Activated CD4-positive, CD25-positive, alpha-beta regulatory T cell treated with anti-CD3 and anti-CD28 coated beads, Interleukin-2, amount 50 U/mL, for 24 hours (primary cell): Measurements from ENCODE around the gene TUBA3D.
"Not testable (repeated sequence)": the region's sequence is repeated elsewhere in the genome, so short reads cannot be mapped to it uniquely, and the experiment has no call there.

Experiments used
- ATAC-seq, 2 donors: fragments of 150-1000 bp; cut with Tn5 transposase; one replicate each; pipeline ENCODE4 v1.10.0; 2021; ENCODE audit warnings: mild to moderate bottlenecking in 1 of 2, moderate library complexity in 1 of 2

Gene TUBA3D

GRCh38 chr2:131516011-131516410 is 40.1 kb downstream of the TUBA3D start:
- no peak for ATAC-seq

GRCh38 chr2:131516621-131517020 is 40.7 kb downstream of the TUBA3D start:
- ATAC-seq: not testable (repeated sequence)

DNA sequence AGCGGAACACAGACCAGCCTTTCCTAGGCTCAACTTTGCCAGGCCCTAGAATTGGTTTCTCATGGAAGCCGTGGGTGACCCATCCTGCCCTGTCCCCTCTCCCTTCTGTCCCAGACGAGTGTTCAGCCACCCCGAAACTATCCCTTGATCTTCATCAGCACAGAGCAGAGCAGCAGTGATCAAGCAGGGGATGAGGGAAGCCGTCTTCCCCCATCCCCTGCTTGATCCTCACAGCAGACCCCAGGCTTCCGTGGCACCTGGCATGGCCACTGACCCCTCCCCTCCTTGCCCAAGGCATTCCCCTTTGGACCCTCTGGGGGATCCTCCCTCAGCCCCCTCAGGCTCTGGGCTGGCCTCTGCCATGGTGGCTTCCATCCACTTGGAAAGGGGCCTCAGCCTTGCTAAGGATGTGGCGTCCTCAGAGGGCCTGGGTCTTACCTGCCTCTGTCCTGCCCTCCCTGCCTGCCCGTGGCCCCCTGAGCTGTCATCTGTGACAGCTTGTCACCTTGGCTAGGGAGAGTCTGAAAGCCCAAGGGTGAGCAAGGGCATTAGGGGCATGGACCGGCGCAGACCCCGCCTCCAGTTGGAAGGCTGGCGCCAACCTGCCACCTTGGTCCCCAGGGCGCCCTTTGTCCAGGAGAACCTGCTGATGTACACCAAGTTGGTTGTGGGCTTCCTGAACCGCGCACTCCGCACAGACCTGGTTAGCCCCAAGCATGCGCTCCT is 41.4 kb downstream of the TUBA3D start:
- ATAC-seq: no peak

DNA sequence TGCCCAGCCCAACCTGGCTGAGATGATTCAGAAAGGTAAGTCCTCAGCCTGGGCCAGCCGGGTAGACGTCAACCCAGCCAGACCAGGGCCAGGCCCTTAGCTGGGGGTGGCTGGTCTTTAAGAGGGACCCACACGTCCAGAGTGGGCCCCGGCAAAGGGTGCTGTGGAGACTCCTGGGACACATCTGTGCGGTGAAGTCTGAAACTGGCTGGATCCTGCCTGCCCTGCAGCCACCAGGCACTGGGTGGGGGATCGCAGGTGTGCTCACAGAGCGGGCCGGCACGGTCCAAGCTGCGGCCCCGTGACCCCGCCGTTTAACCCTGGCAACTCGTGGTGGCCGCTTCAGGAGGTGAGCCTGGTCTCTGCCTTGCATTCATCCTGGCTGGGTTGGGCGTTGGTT is 41.9 kb downstream of the TUBA3D start:
- not testable (repeated sequence) for ATAC-seq

DNA sequence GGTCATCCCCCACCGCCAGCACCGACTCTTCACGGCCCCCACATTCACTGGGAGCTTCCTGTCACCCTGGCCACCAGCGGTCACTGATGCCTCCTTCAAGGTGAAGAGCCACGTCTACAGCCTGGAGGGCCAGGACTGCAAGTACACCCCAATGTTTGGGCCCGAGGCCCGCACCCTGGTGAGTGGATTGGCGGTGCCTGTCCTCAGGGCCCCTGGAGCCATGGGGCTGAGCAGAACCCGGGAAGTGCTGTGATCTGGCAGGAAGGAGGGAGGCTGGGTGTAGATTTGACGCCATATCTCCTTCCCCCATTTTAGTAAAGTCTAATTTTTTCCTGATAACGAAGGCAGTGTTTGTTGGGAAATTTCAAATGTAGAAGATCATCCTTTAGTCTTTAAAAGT is 42.6 kb downstream of the TUBA3D start:
- not testable (repeated sequence) for ATAC-seq

GRCh38 chr2:131519466-131519865 is 43.5 kb downstream of the TUBA3D start:
- no peak for ATAC-seq

DNA sequence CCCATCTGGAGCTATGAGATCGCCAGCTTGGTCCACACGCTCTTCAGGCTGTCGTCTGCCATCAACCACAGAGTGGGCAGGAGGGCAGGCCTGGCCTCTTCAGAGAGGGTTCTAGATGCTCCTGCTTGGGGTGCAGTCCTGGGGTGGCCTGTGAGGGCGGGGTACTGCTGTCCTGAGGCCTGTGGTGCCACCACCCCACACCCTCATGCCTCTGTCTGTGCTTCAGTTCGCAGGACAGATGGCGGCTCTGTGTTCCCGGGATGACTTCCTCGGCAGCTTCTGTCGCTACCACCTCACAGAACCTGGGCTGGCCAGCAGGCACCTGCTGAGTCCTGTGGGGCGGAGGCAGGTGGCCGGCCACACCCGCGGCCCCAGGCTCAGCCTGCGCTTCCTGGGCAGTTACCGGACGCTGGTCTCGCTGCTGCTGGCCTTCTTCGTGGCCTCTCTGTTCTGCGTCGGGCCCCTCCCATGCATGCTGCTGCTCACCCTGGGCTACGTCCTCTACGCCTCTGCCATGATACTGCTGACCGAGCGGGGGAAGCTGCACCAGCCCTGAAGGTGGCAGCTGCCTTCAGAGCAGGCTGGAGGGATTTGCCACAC is 44.1 kb downstream of the TUBA3D start:
- ATAC-seq: not testable (repeated sequence)

DNA sequence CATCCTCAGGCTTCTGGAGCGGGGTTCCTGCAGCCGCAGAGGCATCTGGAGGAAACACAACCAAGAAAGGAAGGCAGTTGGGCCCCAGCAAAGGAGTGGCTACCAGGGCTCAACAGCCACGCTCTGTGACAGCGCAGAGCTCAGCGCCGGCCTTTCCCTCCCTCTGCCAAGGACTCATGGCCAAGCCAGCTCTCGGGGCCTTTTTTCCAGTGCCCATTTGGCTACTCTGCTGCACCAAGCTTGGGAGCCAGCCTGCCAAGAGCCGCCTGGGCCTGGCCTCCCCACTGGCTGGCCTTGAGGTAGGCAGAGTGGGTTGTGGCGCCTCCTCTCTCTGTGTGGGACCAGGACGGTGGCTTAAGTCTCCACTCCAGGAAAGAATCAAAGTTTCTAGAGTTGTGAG is 44.6 kb downstream of the TUBA3D start:
- no peak for ATAC-seq

- ATAC-seq: not testable (repeated sequence)
These were observed 45.6 kb downstream of the TUBA3D start for GRCh38 chr2:131521524-131521923.

DNA sequence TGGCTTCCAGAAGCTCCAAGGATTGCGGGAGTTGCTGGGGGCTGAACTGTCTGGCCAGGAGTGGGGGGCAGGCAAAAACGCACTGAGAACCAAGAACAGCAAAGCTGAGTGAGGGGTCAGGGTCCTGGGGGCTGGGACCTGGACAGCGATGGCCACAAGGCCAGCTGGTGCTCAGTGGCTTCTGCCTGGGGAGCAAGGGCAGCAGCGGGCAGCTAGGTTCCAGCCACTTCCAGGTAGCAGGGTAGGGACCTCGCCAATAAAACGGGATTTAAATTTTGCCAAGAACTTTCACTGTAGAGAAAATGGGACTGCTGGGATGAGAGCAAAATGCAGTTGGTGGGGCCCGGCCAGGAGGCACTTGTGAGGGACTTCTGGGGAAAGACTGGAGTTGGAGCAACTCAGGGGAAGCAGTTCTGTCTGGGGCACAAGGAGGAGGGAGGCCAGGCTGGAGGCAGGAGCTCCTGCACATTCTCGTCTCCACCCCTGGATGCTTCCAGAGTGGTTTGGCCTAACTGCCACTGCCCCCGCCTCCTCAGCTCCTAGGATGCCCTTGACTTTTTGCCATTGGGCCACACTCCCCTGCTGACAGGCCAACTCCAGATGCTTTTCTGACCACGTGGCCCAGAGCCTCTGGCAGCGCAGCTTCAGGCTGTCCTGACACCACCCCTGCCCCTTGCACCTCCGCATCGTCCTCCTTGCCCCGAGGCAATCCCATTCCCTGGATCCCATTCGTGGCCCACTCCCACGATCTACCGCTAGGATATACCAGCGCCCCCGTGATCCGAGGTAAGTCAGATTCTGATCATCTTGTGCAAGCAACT is 46.3 kb downstream of the TUBA3D start:
- ATAC-seq: no peak

- ATAC-seq: not testable (repeated sequence)
These were observed 49.3 kb downstream of the TUBA3D start for GRCh38 chr2:131525256-131525655.

DNA sequence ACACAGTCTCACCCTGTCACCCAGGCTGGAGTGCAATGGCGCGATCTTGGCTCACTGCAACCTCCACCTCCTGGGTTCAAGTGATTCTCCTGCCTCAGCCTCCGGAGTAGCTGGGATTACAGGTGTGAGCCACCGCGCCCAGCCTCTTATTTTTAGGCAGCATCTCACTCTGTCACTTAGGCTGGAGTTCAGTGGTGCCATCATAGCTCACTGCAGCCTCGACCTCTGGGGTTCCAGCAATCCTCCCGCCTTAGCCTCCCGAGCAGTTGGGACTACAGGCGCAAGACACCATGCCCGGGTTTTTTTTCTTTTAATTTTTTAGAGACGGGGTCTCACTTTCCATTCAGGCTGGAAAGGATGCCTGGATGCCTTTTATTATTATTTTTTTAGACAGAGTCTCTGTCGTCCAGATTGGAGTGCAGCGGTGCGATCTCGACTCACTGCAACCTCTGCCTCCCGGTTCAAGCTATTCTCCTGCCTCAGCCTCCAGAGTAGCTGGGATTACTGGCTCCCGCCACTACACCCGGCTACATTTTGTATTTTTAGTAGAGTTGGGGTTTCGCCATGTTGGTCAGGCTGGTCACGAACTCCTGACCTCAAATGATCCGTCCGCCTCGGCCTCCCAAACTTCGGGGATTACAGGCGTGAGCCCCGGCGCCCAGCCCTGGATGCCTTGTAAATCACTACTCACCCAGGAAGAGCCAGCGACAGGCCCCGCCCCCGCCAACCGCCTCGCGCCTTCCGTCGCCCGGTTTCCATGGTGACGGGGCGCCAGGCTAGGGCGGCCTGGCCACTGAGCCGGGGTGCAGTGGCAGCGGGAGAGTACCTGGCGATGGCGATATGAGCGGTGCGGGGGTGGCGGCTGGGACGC is 51.4 kb downstream of the TUBA3D start, which contains the start of gene CCDC74A:
CCDC74A (plus strand) TSS at position 758 of the 871 bp plus-strand sequence; CDS start at position 841, 83 bp downstream.
- ATAC-seq: peak; percentile 90 to 91

GRCh38 chr2:131528981-131529863 is 53.3 kb downstream of the TUBA3D start:
- ATAC-seq: not testable (repeated sequence)

DNA sequence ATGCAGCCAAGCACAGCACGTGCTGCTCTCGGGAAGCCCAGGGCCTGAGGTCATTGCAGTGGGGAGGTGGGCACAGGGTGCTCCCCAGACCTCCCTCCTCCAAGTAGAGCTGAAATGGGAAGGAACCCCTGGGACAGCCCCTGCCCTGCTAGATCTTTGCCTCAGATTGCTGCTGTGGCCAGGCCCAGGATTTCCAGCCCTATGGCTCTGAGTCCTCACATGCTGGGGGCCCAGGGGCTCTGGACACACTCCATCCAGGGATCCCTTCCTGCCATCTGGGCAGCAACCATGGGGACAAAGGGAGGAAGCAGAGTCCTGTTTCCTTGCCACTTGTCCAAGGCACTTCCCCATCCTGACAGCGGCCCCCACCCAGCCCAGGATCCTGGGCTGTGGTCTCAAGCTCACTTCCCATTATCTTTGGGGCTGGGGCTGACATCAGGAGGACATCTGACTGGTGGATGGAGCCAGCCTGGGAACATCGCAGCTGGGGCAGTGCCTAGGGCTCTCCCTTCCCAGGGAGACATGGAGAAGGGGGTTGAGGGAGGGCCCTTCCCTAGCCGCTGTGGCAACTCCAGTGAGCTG is 54.0 kb downstream of the TUBA3D start:
- not testable (repeated sequence) for ATAC-seq

GRCh38 chr2:131530626-131531344 is 54.9 kb downstream of the TUBA3D start:
- not testable (repeated sequence) for ATAC-seq

DNA sequence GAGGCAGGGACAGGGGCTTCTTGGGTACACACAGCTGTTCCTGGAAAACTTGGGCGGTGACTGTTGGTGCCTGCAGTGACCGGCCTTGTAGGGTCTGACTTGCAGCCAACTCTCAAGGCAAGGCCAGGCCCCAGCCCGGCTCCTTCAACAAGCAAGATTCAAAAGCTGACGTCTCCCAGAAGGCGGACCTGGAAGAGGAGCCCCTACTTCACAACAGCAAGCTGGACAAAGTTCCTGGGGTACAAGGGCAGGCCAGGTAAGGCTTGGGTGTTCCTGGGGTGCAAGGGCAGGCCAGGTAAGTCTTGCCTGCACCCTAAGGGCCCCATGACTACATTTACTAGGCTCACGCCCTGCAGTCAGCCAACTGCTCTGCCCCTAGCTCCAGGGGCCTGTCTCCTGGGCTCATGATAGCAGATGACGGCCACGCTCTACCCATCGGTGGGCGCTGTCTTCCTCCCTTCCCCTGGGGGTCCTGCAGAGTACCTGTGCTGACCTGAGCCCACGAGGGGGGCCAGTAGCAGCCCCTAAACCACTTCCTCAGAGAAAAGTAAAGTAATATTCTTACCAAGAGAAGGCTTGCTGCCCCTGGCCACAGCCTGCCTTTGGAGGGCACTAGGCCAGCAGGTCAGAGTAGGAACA is 55.7 kb downstream of the TUBA3D start:
- not testable (repeated sequence) for ATAC-seq
